Kidney glomerular epithelial cell (primary cell): ENCODE data around the gene HPGDS.
"Not testable (repeated sequence)": the region's sequence is repeated elsewhere in the genome, so short reads cannot be mapped to it uniquely, and the experiment has no call there.

Source experiments
- DNase-seq: peaks from one replicate; lab custom pipeline; 2025; lab: John Stamatoyannopoulos, UW

Gene HPGDS

DNA sequence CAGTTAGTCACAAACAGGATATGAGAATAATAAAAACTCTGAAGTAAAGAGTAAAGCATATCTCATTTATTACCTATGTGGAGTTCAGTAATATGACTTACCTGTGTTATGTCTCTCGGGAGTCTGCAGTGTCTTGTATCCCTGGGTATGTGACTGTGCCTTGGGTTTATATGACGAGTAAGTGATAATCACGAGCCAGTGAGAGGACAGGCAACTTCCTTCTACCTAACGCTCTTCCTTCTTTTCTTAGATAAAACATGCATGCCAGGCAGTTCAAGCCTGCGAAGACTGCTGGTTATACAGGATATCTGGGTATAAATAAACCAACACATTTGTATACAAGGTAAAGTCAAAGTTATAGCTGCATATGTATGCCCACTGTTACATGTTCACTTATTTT is at the start of gene HPGDS:
Gene HPGDS, minus strand, starts transcription at position 143 of the 400 bp plus-strand sequence. CDS start 8,207 bp downstream, outside the sequence.
- no peak for DNase-seq

GRCh38 chr4:94390804-94391410 is 48.3 kb upstream of the HPGDS start:
- DNase-seq = peak; percentile 45

GRCh38 chr4:94389595-94390267 is 47.1 kb upstream of the HPGDS start:
- DNase-seq = no peak

GRCh38 chr4:94387965-94388364 is 45.3 kb upstream of the HPGDS start:
- not testable (repeated sequence) for DNase-seq

GRCh38 chr4:94385452-94385851 is 42.8 kb upstream of the HPGDS start:
- DNase-seq = not testable (repeated sequence)

DNA sequence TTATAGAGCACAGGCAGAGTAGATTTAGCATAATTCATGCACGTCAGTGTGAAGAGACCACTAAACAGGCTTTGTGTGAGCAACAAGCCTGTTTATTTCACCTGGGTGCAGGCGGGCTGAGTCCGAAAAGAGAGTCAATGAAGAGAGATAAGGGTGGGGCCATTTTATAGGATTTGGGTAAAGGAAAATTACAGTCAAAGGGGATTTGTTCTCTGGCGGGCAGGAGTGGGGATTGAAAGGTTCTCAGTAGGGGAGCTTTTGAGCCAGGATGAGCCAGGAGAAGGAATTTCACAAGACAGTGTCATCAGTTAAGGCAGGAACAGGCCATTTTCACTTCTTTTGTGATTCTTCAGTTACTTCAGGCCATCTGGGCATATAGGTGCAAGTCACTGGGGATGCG is 40.3 kb upstream of the HPGDS start:
- not testable (repeated sequence) for DNase-seq

GRCh38 chr4:94378047-94378446 is 35.4 kb upstream of the HPGDS start:
- no peak for DNase-seq

DNA sequence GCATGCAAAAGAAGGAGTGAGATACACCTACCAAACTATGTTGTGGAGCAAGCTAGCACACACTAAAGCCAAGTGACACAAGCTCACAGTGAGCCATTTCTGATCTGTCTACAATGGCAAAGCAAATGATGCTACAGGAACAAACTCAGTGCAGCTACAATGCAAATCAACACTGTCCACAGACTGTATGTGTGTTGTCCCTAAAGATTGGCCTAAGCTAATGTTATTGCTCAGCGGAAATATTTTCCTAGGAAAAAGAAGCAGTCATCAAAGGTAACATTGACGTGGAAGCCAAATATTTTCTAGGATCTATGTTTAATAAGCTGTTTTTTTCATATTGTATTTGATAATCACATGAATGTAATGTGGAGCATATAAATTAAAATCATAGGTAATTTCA is 34.7 kb upstream of the HPGDS start:
- DNase-seq = no peak

DNA sequence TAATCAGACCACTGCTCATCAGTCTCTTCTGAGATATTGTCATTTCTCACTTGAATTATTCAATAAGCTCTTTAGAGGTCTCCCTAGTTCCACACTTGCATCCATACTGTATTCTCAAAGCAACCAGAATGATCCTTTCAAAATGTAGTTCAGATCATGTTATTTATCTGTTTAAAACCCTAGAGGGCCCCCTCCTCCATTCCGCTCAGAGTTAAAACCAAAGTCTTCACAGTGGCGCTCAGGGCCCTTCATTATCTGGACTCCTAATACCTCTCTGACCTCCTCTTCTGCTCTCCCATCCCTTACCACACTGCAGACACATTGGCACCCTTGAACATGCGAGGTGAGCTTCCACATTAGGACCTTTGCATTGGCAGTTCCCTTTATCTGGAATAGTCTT is 32.7 kb upstream of the HPGDS start:
- no peak for DNase-seq

GRCh38 chr4:94373752-94374151 is 31.1 kb upstream of the HPGDS start:
- DNase-seq = no peak

GRCh38 chr4:94372991-94373390 is 30.4 kb upstream of the HPGDS start:
- no peak for DNase-seq

- DNase-seq = no peak
Measured at GRCh38 chr4:94372228-94372978, 29.8 kb upstream of the HPGDS start.

- no peak for DNase-seq
Measured at GRCh38 chr4:94371290-94371689, 28.7 kb upstream of the HPGDS start.

DNA sequence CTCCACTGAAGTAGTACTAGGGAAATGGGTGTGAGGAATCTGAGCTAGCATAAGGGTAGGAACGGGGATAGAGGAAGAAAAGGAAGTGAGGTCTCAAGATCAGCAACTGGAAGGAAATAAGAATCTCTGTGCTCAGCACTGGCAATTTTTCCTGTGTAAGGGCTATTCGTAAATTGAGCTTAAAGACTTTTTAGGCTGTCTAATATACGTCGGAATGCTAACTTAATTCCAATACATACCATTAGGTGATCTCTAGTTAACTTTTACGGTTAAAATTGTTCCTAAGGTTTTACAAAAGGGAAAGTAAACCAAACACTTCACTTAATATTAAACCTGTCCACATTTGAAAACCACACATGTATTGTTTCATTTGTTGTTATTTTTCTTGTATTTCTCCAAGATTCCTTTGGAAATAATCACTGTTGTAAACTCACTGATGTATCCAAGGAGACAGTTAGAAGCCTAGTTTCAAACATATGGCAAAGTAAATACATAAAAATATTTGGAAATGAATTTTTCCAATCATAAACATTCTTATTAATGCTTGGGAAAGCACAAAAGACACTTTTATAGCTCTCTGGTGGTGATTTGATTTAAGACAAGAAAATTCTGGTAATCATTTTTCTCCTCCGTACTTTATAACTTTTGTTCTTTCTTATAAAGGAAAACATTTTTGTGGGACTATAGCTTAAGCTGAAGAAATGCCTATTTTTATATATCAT is 28.1 kb upstream of the HPGDS start:
- DNase-seq = no peak

DNA sequence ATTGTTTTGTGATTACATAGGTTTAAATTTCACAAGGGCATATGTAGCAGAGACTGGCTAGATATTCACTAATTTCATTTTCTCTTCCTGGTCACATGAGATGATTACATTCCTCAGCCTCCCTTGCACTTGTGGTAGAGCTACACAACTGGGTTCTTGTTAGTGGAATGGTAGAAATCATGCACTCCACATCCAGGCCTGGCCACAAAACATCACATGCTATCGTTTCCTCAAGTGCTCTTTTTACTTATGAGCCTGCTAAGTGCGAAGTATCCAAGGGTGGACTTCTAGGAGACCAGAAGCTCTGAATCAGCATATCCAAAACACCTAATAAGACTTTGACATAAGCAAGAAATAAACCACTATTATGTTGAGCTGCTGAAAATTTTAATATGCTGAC is 26.4 kb upstream of the HPGDS start:
- no peak for DNase-seq

DNA sequence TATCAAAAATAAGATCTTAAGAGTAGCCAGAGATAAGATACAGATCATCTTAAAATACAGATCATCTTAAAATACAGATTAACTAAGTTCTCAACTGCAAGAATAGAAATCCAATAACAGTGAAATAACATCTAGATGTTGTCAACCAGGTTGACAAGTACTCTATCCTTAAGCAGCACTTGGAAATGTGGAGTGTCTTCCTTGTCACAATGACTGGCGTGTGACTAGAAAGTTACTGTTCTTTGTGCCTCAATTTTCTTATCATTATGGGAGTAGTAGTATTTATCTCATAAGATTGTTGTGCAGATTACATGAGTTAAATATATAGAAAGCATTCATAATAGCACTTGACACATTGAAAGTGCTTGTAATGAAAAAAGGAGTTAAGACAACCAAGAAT is 25.8 kb upstream of the HPGDS start:
- no peak for DNase-seq

- DNase-seq = no peak
Measured at GRCh38 chr4:94365304-94365703, 22.7 kb upstream of the HPGDS start.

- no peak for DNase-seq
Measured at GRCh38 chr4:94364527-94364926, 21.9 kb upstream of the HPGDS start.

GRCh38 chr4:94363136-94363655 is 20.6 kb upstream of the HPGDS start:
- DNase-seq = no peak

- DNase-seq = no peak
Measured at GRCh38 chr4:94359838-94360237, 17.2 kb upstream of the HPGDS start.

DNA sequence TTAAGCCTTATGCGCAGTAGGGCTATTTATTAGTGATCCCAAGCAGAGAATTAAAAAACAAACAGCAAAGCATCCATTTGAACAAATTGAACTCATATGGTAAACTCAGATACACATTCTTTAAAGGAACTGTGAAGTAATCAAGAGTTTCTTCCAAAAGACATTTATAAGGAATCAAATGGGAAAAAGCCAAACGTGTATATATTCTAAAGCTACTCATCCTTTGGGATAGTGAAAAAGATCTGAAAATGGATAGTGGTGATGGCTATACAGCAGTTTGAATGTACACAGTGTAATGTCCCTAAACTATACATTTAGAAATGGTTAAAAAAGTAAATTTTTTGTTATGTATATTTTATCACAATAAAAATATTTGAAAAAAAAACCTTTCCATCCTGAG is 16.6 kb upstream of the HPGDS start:
- DNase-seq = no peak

- no peak for DNase-seq
Measured at GRCh38 chr4:94358101-94358500, 15.5 kb upstream of the HPGDS start.
